HG03460 (cell line): ENCODE data around the gene ESYT1.
"Not testable (repeated sequence)": the region's sequence is repeated elsewhere in the genome, so short reads cannot be mapped to it uniquely, and the experiment has no call there.

Experiments used
- ATAC-seq: cut with Tn5 transposase; IDR thresholded peaks from one replicate; pipeline ENCODE4 v1.9.1; 2021; ENCODE audit not compliant: unreplicated experiment

ESYT1 gene

DNA sequence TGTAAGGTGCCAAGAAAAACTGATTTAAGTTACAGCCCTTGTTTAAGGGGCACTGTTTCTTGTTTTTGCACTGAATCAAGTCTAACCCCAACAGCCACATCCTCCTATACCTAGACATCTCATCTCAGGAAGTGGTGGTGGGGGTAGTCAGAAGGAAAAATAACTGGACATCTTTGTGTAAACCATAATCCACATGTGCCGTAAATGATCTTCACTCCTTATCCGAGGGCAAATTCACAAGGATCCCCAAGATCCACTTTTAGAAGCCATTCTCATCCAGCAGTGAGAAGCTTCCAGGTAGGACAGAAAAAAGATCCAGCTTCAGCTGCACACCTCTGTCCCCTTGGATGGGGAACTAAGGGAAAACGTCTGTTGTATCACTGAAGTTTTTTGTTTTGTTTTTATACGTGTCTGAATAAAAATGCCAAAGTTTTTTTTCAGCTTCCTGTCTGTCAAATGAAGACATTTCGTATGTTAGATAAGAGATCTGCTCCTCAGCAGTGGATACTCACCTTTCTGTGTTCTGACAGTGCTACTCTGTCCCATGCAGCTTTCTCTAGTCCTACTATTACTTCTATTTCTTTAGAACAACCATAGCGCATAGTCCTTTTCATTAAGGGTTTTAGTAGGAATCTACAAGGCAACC is 24.9 kb upstream of the ESYT1 start:
- no peak for ATAC-seq

GRCh38 chr12:56103823-56104108 is 24.3 kb upstream of the ESYT1 start:
- ATAC-seq: no peak

DNA sequence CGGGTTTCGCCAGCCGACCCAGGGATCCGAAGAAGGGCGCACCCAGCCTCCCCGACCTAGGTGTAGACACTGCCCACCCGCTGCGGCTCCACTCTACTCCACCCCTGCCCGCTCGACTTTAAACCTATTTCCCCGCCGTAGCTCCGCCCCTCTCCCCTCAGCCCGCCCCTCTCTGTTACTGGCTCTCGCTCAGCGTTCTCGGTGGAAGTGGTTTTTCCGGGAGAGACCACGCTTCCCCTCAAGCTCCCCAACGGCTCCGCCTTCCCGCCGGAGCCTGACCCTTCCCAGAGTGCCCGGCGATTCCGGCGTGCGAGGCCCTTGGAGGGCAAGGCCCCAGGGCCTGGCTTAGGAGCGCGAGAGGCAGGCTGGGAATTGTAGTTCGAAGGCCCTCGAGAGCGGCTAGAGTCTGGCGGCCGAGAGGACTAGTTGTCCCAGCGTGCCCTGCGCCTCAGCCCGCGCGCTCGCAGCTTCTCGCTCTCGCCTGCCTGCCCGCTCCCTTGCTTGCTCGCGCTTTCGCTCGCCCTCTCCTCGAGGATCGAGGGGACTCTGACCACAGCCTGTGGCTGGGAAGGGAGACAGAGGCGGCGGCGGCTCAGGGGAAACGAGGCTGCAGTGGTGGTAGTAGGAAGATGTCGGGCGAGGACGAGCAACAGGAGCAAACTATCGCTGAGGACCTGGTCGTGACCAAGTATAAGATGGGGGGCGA is 23.8 kb upstream of the ESYT1 start, which contains the start of gene PA2G4:
Gene PA2G4, plus strand, starts transcription at position 451 of the 706 bp plus-strand sequence. Its CDS starts 179 bp downstream, at position 630.
- peak; percentile 93 for ATAC-seq

DNA sequence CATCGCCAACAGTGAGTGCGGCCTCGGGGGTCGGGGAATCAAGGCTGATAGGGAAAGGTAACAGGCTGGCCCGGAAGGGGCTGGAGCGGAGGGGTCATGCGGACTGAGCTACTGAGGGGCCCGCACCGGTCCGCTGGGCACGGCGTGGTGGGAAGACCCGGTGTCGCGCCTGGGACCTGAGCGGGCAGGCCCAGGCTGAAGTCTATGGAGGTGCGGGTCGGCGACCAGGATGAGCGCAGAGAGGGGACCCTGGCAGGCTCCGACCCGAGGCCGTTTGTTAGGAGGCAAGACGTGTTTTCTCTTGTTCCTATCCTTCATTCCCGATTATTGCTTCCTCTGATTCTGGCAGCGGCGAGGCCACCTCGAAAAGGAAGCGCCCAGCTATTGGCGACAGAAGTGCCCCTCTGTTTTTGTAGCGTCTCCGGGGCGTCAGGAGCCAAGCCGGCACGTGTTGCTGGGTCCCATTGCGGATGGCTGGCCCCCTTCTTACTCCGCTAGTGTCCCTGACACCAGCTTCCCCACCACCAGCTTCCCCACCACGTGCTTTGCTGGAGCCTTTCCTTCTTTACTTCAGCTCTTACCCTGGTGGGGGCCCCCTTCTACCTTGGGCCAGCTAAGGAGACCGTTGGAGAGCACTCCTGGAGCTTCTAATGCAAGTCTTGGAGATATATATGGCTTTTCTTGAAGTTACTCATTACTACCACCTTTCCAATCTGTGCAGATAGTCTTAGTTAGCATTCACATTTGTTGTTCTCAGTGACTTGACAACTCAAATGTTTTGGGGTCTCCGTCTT is 23.1 kb upstream of the ESYT1 start:
- ATAC-seq: peak; percentile 22

- ATAC-seq: no peak
Measured at GRCh38 chr12:56105609-56105902, 22.5 kb upstream of the ESYT1 start.

DNA sequence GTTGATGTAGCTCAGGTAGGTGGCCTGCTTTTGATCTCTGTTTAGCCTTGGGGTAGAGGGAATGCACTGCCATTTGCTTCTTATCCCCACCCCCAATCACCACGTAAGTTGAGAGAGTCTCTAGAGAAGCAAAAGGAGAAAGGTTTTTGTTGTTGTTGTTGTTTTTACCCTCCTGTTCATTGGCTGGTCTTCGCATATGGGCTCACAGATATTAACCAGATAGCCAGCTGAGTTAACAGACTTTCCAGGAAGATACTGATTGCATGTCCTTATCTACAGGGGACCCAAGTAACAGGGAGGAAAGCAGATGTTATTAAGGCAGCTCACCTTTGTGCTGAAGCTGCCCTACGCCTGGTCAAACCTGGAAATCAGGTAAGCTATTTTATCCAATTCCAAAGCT is 20.8 kb upstream of the ESYT1 start:
- ATAC-seq: no peak

DNA sequence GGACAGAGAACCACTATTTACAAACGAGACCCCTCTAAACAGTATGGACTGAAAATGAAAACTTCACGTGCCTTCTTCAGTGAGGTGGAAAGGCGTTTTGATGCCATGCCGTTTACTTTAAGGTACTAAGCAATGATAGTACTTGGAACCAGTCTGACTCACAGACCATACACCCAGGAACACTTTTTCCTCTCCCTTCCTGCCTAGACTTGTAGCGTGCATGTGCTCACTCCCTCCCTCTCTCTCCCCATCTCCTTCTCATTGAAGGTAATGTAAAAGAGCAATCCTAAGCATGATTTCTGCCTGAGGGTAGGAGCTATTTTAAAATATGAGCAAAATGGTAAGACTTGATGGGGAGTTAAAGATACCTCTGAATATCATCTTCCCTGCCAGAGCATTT is 17.5 kb upstream of the ESYT1 start:
- no peak for ATAC-seq

DNA sequence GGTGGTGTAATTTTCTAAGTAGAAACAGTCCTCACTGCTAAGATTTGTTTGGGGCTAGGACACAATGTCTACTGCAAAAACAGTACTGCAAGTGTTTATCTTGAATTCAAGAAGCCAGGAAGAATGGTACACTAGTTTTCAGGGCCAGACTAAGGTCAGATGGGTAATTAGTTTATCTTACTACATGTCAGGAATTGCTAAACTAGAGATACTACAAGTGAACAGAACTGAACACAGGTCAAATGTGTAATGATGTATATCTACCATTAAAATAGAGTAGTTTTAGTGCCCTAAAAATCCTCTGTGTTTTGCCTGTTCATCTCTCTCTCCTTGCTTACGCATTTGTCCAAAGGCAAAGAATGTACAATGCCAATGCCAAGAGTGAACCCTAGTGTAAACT is 14.0 kb upstream of the ESYT1 start:
- ATAC-seq: no peak

DNA sequence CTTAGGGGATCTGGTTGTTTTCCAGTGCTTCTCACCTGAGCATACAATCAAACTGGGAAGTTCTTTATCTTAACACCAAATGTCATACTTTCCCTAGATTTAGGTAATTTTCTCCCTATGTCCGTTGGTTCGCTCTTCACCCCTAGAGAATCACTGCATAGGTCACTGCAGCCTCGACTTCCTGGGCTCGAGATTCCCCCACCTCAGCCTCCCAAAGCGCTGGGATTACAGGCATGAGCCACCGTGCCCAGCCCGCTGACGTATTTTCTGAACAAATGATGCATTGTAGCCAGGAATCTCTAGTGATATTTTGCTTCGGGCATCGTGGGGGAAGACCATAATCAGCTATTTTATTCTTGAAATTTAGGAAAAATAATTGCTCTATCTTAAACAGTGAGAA is 12.7 kb upstream of the ESYT1 start:
- ATAC-seq: no peak

GRCh38 chr12:56116267-56117081 is 11.6 kb upstream of the ESYT1 start, which contains the start of gene RPL41:
Gene RPL41 (plus strand): TSS chr12:56116633.
- ATAC-seq: peak; percentile 39

DNA sequence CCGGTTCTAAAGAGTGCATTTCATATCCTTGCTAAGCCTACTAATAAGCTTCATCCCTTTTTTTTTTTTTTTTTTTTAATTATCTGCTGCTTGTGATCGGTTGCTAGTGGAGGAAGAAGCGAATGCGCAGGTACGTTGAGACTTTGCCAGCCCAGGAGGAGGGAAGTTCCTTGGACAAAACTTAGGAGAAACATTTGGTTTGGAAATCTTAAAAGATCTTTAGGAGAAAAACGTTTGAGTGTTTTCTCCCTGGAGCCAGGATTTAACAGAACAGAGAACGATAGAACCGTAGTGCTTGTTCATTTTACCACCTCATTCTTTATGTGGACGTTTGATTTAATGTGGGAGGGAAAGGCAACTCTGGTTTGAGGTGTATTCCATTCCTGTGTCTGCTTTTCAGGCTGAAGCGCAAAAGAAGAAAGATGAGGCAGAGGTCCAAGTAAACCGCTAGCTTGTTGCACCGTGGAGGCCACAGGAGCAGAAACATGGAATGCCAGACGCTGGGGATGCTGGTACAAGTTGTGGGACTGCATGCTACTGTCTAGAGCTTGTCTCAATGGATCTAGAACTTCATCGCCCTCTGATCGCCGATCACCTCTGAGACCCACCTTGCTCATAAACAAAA is 10.9 kb upstream of the ESYT1 start:
- ATAC-seq: not testable (repeated sequence)

GRCh38 chr12:56117778-56118687 is 10.0 kb upstream of the ESYT1 start, which contains the start of gene ZC3H10:
Gene ZC3H10 (plus strand): TSS chr12:56118266. CDS start chr12:56120563, 2,297 bp downstream.
- peak; percentile 71 for ATAC-seq

GRCh38 chr12:56118688-56119357 is 9.2 kb upstream of the ESYT1 start:
- peak; percentile 1 for ATAC-seq

DNA sequence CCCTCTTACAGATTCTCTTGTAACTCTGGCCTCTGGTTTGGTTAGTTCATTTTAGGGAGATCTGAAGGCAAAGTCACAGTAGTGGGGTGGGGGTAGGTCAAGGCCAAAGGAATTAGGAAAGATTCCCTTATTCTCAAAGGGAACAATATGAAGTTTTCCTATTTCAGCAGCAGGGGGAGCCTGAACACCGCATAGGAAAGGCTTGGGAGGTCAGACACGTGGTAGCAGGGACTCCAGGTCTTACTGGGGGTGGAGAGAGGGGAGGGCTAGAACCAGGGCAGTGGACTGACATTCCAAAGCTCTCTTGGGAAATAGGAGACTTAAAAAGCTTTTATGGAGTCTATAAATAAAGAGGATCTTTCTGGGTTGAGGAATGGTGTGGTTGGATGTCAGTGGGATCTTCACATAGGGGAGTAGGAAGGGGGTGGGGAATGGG is 8.7 kb upstream of the ESYT1 start:
- no peak for ATAC-seq

DNA sequence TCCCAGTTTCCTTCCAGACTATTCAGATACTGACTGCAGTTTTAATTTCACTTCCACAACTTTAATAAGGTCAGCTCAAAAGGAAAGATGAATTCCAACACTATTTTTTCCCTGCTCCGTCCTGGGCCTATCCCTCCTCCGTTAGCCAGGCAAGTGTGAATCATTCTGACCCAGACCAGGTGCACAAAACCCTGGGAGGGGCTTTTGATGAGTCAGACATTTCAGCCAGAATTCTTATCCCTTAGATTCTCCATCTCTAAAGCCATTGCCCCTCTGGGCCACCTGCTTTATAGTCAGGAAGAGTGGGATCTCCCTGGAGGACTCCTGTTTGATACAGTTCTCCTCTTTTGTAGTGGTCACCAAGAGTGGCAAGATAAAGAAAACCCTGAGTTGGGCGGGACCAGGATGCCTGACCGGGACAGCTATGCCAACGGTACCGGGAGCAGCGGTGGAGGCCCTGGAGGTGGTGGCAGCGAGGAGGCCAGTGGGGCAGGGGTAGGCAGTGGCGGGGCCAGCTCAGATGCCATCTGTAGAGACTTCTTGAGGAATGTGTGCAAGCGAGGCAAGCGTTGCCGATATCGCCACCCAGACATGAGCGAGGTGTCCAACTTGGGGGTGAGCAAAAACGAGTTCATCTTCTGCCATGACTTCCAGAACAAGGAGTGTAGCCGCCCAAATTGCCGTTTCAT is 7.8 kb upstream of the ESYT1 start:
- ATAC-seq: no peak

DNA sequence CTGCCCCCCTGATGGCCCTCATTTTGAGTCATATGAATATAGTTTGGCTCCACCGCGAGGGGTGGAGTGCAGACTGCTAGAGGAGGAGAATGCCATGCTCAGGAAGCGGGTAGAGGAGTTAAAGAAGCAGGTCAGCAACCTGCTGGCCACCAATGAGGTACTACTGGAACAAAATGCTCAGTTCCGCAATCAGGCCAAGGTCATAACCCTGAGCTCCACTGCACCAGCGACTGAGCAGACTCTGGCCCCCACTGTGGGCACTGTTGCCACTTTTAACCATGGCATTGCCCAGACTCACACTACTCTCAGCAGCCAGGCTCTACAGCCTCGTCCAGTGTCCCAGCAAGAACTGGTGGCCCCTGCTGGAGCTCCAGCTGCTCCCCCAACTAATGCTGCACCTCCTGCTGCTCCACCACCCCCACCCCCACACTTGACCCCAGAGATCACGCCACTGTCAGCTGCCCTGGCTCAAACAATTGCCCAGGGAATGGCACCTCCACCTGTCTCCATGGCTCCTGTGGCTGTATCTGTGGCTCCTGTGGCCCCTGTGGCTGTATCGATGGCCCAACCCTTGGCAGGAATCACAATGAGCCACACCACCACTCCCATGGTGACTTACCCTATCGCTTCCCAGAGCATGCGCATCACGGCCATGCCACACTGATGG is 6.7 kb upstream of the ESYT1 start:
- no peak for ATAC-seq

- ATAC-seq: no peak
Measured at GRCh38 chr12:56122637-56123036, 5.4 kb upstream of the ESYT1 start.

DNA sequence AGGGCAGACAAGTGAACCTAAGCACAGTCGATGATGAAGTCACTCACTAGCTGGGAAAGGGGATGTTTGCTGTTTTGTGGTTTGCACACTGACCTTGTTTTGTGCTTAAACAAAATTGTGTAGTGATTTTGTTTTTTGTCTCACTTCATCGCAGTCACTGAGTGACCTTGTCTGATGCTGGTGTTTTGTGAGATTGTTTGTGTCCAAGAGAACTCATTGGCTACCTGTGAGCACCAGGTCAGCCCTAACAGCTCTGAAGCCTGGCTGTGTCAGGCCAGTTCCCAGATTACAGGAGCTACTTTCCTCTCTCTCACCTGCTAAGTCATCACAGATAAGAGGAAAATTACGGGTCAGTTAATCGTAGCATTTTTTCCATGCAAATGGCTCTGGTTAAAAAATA is 3.9 kb upstream of the ESYT1 start:
- no peak for ATAC-seq
